HG02840 (cell line): ENCODE data around the gene WASHC2C.
"Not testable (repeated sequence)": the region's sequence is repeated elsewhere in the genome, so short reads cannot be mapped to it uniquely, and the experiment has no call there.

Source experiments
- ATAC-seq: cut with Tn5 transposase; IDR thresholded peaks from one replicate; pipeline ENCODE4 v1.9.1; 2021; ENCODE audit warnings: mild to moderate bottlenecking, moderate library complexity, moderate number of reproducible peaks; ENCODE audit not compliant: unreplicated experiment, low FRiP score

WASHC2C gene, protein sequence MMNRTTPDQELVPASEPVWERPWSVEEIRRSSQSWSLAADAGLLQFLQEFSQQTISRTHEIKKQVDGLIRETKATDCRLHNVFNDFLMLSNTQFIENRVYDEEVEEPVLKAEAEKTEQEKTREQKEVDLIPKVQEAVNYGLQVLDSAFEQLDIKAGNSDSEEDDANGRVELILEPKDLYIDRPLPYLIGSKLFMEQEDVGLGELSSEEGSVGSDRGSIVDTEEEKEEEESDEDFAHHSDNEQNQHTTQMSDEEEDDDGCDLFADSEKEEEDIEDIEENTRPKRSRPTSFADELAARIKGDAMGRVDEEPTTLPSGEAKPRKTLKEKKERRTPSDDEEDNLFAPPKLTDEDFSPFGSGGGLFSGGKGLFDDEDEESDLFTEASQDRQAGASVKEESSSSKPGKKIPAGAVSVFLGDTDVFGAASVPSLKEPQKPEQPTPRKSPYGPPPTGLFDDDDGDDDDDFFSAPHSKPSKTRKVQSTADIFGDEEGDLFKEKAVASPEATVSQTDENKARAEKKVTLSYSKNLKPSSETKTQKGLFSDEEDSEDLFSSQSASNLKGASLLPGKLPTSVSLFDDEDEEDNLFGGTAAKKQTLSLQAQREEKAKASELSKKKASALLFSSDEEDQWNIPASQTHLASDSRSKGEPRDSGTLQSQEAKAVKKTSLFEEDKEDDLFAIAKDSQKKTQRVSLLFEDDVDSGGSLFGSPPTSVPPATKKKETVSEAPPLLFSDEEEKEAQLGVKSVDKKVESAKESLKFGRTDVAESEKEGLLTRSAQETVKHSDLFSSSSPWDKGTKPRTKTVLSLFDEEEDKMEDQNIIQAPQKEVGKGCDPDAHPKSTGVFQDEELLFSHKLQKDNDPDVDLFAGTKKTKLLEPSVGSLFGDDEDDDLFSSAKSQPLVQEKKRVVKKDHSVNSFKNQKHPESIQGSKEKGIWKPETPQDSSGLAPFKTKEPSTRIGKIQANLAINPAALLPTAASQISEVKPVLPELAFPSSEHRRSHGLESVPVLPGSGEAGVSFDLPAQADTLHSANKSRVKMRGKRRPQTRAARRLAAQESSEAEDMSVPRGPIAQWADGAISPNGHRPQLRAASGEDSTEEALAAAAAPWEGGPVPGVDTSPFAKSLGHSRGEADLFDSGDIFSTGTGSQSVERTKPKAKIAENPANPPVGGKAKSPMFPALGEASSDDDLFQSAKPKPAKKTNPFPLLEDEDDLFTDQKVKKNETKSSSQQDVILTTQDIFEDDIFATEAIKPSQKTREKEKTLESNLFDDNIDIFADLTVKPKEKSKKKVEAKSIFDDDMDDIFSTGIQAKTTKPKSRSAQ (N-terminal part only)

DNA sequence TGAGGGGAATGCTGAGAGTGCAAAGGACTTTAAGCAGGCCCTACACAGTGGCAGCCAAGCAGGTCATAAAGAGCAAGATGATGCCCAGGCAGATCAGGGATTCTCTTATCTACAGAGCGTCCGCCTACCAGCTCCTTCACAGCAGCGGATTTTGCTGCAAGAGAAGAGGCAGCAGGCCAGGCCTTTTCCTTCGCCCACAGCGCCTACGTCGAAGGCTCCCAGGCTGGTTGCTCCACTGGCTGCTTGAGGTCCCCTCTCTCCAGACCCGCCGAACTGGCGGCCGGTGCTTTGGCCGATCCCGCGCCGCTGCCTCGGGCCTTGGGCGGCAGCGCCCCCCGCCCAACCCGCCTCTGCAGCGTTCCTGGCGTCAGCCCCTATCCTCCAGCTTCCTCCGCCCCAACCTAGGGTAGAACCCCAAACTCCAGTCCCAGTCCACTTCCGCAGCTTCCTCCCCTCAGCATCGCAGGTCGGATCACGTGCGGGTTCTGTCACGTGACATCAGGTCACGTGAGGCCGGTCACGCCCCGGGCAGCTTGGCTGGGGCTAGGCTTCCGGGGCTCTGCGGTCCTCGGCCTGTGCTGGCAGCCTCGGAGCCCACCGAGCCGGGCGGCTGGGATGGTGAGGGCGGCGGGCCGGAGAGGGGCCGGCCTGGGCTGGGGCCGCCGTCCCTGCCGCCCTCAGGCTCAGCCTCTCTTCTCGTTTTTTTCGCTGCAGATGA, at the start of gene WASHC2C:
Gene WASHC2C, plus strand, starts transcription at position 564 of the 718 bp plus-strand sequence. Its CDS starts 52 bp downstream, at position 616.
- peak; percentile 90 for ATAC-seq

DNA sequence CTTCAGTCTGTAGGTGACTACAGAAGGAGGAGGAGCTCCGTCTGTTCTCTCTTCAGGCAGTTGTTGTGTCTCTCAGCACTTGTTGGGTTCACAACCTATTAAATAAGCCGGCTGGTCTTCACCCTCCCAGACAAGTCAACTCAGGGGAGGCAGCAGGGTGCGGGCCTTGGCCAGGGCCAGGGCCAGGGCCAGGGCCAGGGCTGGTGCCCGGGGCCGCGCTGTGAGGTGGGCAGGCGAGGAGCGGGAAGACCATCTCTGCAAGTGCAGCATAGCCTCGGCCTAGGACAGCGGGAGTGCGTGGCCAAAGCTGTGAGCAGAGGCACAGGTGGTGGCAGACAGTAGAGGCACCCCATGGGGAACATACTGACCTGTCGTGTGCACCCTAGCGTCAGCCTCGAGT, 48.6 kb upstream of the WASHC2C start:
- ATAC-seq = not testable (repeated sequence)

DNA sequence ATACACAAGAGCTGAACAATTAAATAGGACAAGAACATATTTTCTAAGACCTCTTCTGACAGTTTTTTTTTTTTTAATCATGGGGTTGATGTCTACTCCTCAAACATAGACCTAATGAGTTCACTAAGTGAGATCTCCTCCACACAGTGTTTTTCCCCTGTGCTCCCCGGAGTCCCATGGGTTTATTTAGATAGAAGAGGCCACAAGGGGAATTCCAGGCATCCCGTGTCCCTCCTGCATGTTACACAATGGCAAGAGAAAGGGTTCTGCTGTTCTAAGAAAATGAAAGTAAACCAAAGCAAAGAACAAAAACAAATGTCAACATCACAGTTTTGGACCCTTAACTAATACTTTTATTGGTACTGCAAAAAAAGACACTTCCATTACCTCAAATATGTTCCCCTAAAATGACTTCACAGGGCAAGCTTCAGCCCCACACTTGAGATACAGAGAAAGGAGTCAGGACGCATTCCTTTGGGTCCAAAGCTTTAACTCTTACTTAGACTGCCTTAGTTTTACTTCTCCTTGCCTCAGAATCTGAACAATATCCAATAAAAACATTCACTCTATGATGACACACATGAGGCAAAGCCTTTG, 16.8 kb upstream of the WASHC2C start:
- peak; percentile 93 for ATAC-seq

DNA sequence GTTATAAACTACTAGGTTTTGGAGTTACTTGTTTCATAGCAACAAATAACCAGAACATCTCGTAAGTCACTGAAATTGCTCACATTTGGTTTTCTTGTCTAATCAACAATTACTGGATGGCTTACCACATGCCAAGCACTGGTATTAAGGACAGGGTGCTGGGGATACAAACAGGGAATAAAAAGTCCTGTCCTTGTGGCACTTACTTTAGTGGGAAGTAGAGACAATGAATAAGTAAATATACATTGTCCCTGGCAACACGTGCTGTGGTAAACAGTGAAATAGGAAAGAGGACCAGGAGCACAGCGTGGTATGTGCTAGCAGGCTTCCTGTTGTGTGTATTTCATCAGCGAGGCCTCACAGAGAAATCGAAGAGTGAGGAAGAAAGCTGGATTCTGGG, 15.8 kb upstream of the WASHC2C start:
- ATAC-seq = not testable (repeated sequence)

DNA sequence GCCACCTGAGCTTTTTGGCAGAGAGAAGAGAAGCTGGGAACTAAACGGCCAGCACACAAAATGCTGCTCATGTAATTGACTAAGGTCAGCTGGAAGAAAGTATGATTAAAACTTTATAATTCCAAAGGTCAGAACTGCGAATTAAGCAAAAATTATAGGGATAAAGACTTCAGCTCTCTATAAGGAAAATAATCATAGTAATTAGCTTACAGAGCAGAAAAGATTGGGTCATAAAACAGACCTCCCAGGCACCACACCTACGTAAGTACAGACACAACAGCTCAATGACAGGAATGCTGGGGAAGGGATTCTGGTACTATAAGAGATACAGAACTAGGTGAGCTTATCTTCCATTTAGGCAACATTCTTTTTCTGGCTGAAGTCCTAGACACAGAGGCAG, 10.0 kb upstream of the WASHC2C start:
- ATAC-seq = not testable (repeated sequence)

DNA sequence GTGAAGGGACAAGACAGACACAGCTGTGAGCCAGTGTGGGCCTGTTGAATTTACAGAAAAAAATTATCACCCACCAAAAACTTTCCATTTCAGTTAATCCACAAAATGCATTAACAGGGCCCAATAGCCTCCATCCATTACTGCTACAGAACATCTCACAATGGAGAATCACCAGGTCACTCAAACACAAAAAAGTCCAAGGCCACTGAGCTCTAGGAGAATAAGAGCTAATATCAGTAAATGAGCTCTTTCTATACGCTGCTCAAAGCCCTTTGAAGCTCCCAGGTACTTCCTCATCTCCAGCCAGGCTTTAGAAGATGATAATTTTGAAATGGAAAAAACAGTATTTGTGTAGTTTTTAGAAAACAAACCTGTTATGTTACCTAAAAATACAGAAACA, 9.4 kb upstream of the WASHC2C start:
- not testable (repeated sequence) for ATAC-seq

DNA sequence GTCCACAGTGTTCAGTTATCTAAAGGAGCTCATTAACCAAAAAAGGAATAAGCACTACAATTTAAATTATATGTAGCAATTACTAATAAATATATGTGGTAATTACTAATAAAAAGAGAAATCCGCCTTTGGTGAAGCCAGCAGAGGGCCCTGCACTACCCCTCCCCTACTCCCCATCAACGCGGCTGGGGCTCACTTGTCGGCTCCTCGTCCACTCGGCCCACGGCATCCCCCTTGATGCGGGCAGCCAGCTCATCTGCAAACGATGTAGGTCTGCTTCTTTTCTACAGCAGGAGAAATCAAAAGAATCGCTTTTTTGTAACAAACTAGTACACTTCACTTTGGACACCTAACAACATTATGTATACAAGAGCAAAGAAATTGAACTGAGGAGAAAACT, 5.6 kb upstream of the WASHC2C start:
- ATAC-seq = not testable (repeated sequence)

DNA sequence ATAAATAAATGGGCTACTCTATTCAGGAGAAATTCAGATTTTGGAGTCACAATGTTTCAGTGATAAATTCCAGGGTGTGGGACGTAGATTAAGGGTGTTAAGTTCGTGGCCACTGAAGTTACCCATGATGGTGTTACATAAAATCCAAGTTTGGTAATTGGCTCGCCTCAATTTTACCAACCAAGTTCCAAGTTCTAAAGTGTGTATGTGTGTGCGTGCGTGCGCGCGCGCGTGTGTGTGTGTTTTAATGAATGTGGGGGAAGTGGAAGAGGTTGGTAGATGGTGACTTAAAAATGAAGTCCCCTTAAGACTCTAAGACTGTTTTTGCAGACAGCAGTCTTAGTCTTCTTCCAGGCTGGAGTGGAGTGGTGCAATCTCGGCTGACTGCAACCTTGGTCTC, 3.2 kb upstream of the WASHC2C start:
- ATAC-seq = not testable (repeated sequence)

DNA sequence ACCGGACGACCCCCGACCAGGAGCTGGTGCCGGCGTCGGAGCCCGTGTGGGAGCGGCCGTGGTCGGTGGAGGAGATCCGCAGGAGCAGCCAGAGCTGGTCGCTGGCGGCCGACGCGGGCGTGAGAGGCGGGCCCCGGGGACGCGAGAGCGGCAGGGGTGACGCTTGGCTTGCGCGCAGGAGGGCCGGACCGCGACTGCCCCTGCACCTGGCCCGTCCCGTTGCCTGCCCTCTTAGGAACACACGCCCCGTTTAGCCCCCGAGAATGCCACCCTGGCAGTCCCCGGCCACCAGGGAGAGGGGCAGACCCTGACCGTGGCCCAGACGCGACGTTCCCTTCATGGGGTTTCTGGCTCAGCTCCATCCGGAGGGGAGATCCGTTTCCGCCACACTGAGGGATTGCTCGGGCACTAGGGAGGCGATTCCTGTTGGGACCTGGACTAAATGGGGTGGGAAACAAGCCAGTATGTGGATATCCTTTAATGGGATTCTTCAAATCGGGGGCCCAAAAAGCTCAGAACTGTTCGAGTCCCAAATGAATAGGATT, 427 bp downstream of the WASHC2C start:
- peak; percentile 53 for ATAC-seq

DNA sequence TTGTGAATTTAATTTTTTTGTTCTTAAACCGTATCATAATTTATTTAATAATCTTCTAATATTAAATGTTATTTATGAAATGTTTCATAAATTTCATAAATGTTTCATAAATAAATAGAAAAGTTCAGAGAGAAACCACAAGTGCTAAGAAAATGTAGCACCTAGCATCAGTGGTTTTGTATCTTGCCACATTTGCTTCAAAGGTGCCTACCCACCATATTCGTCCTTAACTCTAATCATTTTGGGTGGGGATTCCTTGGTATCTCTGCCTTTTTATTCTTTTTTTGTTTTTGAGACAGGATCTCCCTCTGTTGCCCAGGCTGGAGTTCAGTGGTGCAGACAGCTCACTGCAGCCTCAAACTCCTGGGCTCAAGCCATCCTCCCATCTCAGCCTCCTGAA, 7.4 kb downstream of the WASHC2C start:
- ATAC-seq = not testable (repeated sequence)

DNA sequence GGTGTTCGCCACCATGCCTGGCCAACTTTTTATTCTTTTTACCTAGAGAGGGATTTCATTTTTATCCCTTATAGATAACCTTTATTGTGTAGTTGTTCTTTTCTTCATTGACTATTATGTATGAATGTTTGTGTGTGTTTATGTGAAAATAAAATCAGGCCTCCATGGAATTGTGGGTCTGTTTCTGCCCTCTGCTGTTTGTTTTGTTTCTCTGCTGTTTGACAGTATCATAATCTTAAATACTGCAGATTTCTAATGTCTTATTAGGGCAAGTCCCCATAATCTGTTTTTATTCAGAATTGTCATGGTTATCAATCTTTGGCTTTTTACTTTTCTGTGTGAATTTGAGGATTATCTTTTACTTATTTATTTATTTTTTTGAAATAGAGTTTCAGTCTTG, 7.8 kb downstream of the WASHC2C start:
- not testable (repeated sequence) for ATAC-seq

DNA sequence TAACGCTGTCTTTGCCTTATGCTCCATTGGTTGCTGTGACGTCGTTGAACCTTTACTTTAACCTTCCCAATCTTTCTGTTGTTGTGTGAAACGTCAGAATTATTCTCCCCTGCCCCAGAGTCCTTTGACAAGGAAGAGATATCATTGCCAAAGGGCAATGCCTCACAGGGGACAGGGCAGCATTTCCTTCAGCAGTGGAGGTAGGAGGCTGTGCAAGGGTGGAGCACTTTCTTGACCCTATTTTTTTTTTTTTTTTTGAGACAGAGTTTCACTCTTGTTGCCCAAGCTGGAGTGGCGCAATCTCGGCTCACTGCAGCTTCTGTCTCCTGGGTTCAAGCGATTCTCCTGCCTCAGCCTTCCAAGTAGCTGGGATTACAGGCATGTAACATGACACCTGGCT, 14.5 kb downstream of the WASHC2C start:
- ATAC-seq = not testable (repeated sequence)

DNA sequence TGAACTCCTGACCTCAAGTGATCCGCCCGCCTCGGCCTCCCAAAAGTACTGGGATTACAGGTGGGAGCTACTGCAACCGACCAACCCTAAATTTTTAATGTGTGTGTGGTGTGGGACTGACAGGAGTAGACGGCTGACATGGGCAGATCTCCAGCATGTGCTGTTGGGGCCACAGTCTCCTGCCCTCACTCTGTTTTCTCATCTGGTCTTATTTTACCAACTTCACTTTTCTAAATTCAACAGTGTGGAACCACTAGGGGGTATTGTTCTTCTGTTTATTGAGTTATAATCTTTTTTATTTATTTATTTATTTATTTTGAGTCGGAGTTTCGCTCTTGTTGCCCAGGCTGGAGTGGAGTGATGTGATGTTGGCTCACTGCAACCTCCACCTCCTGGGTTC, 14.9 kb downstream of the WASHC2C start:
- ATAC-seq = not testable (repeated sequence)

DNA sequence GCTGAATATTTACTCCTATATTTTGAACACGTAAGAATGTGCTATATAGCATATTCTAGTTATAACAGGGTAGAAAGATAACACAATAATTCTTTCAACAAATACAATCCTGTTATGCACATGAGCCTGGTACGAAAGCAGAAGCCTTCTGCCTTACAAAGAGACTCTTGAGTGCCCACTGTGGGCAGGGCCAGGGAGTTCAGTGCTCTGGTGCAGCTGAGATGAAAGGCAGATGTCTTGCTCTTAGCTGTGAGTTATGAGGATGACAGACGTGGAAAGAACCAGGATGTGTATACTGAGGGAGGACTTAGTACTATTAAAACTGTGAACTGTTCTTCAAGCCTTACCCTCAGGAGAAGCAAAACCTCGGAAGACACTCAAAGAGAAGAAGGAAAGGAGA, 24.1 kb downstream of the WASHC2C start:
- ATAC-seq = not testable (repeated sequence)

DNA sequence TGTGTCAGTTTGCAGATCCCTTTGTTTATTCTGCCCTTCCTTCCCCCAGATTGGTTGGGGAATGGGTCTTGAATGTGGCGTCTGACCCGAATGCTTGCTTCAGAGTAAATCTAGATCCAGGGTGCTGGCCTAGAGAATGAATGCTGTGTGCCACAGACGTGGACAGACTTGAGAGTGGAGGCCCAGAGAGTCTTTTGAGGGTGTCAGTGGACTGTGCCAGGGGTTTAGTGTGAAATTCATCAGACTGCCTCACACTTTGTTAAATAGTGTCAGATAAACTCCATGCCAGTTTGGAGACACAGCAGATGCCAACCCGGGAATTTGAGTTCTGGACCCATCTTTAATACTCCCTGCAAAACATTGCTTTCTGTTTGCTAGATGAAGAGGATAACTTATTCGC, 25.1 kb downstream of the WASHC2C start:
- ATAC-seq = not testable (repeated sequence)

DNA sequence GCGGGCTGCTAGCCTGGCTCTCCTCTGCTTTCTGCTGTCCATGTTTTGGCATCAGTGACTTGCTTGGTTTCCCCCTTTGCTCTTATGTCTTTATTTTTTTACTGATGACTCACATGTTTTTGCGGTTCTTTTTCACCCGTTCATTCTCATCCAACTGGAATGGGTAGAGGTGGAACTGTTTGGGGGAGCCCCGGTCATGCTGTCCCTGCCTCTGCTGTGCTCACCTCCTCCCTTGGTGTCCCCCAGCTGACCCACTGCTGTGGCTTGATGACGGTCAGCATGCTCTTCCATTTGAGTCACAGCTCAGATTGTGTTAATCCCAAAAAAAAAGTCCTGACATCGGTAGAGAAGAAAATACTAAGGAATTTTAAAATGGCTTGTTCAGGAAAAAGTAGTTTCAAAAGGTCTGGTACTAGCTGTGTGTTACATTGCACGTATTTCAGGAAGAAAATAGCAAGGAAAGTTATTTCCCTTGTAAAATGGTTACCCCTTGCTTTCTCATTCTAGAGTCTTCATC, 27.0 kb downstream of the WASHC2C start:
- ATAC-seq = not testable (repeated sequence)

DNA sequence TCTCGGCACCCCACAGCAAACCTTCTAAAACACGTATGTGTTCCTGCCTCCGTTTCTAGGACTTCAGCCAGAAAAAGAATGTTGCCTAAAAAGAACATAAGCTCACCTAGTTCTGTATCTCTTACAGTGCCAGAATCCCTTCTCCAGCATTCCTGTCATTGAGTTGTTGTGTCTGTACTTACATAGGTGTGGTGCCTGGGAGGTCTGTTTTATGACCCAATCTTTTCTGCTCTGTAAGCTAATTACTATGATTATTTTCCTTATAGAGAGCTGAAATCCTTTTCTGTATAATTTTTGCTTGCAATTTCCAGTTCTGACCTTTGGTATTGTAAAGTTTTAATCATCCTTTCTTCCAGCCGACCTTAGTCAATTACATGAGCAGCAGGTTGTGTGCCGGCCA, 28.0 kb downstream of the WASHC2C start:
- not testable (repeated sequence) for ATAC-seq

DNA sequence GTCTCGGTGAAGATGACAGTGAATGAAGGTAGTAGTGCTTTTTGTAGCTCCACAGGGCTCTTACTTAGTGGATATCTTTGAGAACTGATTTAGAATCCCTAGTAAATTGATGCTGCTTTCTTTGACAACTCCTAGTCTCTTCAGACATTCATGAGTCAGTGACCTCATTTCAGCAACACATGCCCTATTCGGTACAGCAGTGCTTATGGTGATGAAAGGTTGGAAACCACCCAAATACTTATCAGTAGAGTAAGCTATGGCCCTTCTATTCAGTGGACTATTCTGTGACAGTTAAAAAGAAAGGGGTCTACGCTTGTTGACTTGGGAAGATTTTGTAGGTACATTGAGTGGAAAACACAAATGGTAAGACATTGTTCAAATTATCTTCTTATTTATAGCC, 29.0 kb downstream of the WASHC2C start:
- ATAC-seq = not testable (repeated sequence)
